GM12878 (cell line): ENCODE results near the gene KIFAP3. TPM values are rescaled to one million over a fixed set of nuclear protein-coding genes. Genes with fewer than 3 reads are reported as not detected.
"Not testable (repeated sequence)": the region's sequence is repeated elsewhere in the genome, so short reads cannot be mapped to it uniquely, and the experiment has no call there.

Source experiments
- ATAC-seq: fragments of 200-7000 bp; cut with Tn5 transposase; 3 replicates; pipeline ENCODE4 v1.9.1; 2020; ENCODE audit warnings: mild to moderate bottlenecking, moderate library complexity
- BruUV-seq: library from RNA; stranded (reverse); fragments of 400-500 nt; replicated peaks from 2 replicates; lab custom pipeline; 2021; lab: Mats Ljungman, UMichigan
- CTCF ChIA-PET: fragments of 300-600 bp; sonication (Branson Sonifier 250); formaldehyde crosslinking; extraction: SDS; loops from one replicate; lab custom pipeline; 2021; ENCODE audit warnings: inconsistent platforms; lab: Yijun Ruan, JAX
- POLR2A ChIA-PET: fragments of 350-600 bp; formaldehyde crosslinking; extraction: SDS; loops from one replicate; lab custom pipeline; 2021; ENCODE audit warnings: inconsistent platforms; lab: Charles Lee
- RAD21 ChIA-PET: fragments of 300-600 bp; sonication (Branson Sonifier 250); formaldehyde crosslinking; loops from one replicate; lab custom pipeline; 2023; ENCODE audit warnings: antibody characterized with exemption; ENCODE audit not compliant: unreplicated experiment; lab: Charles Lee
- SMC1A ChIA-PET: fragments of 300-600 bp; sonication (Branson Sonifier 250); formaldehyde crosslinking; loops from one replicate; lab custom pipeline; 2023; ENCODE audit not compliant: unreplicated experiment, uncharacterized antibody; lab: Charles Lee
- DNase-seq: peaks from one replicate; pipeline ENCODE4 v3.0.0-alpha.2; 2011; ENCODE audit warnings: low read depth, low spot score
- FAIRE-seq: peaks from 3 replicates; lab custom pipeline; 2011; peaks lifted over from hg19 to GRCh38; lab: Jason Lieb, UNC
- H2AFZ ChIP-seq: 2 replicates; pipeline ENCODE4 v1.6.0; 2011; ENCODE audit warnings: low read depth, low read length, control low read depth; ENCODE audit not compliant: control insufficient read depth
- H3K27ac ChIP-seq: 2 replicates; pipeline ENCODE4 v1.5.1; 2011; ENCODE audit warnings: control low read depth; ENCODE audit not compliant: control insufficient read depth, insufficient read depth
- H3K27me3 ChIP-seq, 2 experiments: replicated peaks in 1 of 2; 2 replicates each; pipeline versions ENCODE4 v1.6.0 to v1.6.1; 2011; ENCODE audit warnings: low read length in 1 of 2; ENCODE audit not compliant: control insufficient read depth in 2 of 2, insufficient read depth in 2 of 2
- H3K36me3 ChIP-seq, 2 experiments: 2 replicates each; pipeline ENCODE4 v1.5.1; 2011; ENCODE audit warnings: low read length in 1 of 2; ENCODE audit not compliant: control insufficient read depth in 2 of 2, insufficient read depth in 2 of 2
- H3K4me1 ChIP-seq: 2 replicates; pipeline ENCODE4 v1.6.1; 2011; ENCODE audit warnings: mild to moderate bottlenecking, low read length, moderate library complexity, mixed read lengths; ENCODE audit not compliant: control insufficient read depth, insufficient read depth
- H3K4me2 ChIP-seq: 2 replicates; pipeline ENCODE4 v1.6.0; 2011; ENCODE audit warnings: control low read depth; ENCODE audit not compliant: control insufficient read depth, insufficient read depth
- H3K4me3 ChIP-seq: fragments of 200-600 bp; sonication (generic); 2 replicates; pipeline ENCODE4 v1.5.1; 2016
- H3K79me2 ChIP-seq: 2 replicates; pipeline ENCODE4 v1.6.0; 2011; ENCODE audit warnings: low read length; ENCODE audit not compliant: control insufficient read depth, insufficient read depth
- H3K9ac ChIP-seq: 2 replicates; pipeline ENCODE4 v1.8.0; 2011; ENCODE audit warnings: low read length, control low read depth, mixed read lengths; ENCODE audit not compliant: control insufficient read depth, insufficient read depth
- H3K9me3 ChIP-seq: replicated peaks from 3 replicates; pipeline ENCODE4 v1.5.1; 2011; ENCODE audit warnings: mild to moderate bottlenecking, low read length; ENCODE audit not compliant: control insufficient read depth, insufficient read depth
- H4K20me1 ChIP-seq: 2 replicates; pipeline ENCODE4 v1.6.0; 2011; ENCODE audit not compliant: control insufficient read depth, insufficient read depth
- NKRF ChIP-seq: fragments of 450-650 bp; conservative IDR thresholded peaks from 2 replicates; pipeline ENCODE4 v1.6.1; 2017; ENCODE audit warnings: mild to moderate bottlenecking, moderate library complexity
- SPI1 ChIP-seq: IDR thresholded peaks from 2 replicates; pipeline ENCODE4 v1.6.1; 2011; ENCODE audit warnings: low read depth, mild to moderate bottlenecking, low read length, moderate library complexity, borderline replicate concordance; ENCODE audit not compliant: insufficient read depth
- SREBF1 ChIP-seq: IDR thresholded peaks from 2 replicates; pipeline ENCODE4 v1.6.1; 2012; ENCODE audit warnings: mild to moderate bottlenecking, low read length
- ZNF592 ChIP-seq: fragments of 450-650 bp; IDR thresholded peaks from 2 replicates; pipeline ENCODE4 v1.6.1; 2017; ENCODE audit warnings: mild to moderate bottlenecking, moderate library complexity
- WGBS: methylation state at CpG from one replicate; pipeline ENCODE4 v1.1.6; 2016; ENCODE audit warnings: low lambda C conversion rate; ENCODE audit not compliant: insufficient replicate concordance, insufficient coverage; ENCODE audit errors: missing lambda C conversion rate; 5-methylcytosine and 5-hydroxymethylcytosine counted together
- in situ Hi-C: fragments of 300-500 bp; cut with MboI; formaldehyde crosslinking; loops from 9 replicates; pipeline ENCODE4 v1.14.3; 2018; ENCODE audit warnings: mixed read lengths
- intact Hi-C: fragments of 100-400 bp; cut with micrococcal nuclease; formaldehyde crosslinking; loops from one replicate; pipeline ENCODE4 v1.14.2; 2022; ENCODE audit not compliant: unreplicated experiment
- polyA plus RNA-seq, 11 experiments: library from polyadenylated mRNA; depleted of rRNA in 4 of 11; unstranded in 6 of 11; stranded (reverse) in 5 of 11; fragments of >200 nt; fragmentation: Nextera tagmentation in 4 of 11; fragmentation: Illumina TruSeq in 1 of 11; extraction: Ambion mirVana in 4 of 11; extraction: Trizol in 1 of 11; gene quantifications; 1 replicate in 1 of 11; 2 replicates in 10 of 11; pipeline versions ENCODE4 v1.2.1 to v1.2.3, GENCODE V29; 2011 to 2016; ENCODE audit warnings: inconsistent platforms in 2 of 11, missing spikeins in 2 of 11, low read depth in 1 of 11
- total RNA-seq, 4 experiments: library from RNA; depleted of rRNA in 3 of 4; stranded (reverse); fragments of >200 nt in 3 of 4; fragmentation: Illumina TruSeq in 1 of 4; extraction: Trizol in 1 of 4; gene quantifications; 2 replicates each; pipeline versions ENCODE4 v1.2.1 to v1.2.3, GENCODE V29; 2013 to 2021

KIFAP3 gene
- total and polyA plus RNA-seq, 10 of the 15 experiments (the other 5 are each of a cell fraction or from before 2014, with no cell fraction given): 13.7 to 100 (median 18.9) TPM

DNA sequence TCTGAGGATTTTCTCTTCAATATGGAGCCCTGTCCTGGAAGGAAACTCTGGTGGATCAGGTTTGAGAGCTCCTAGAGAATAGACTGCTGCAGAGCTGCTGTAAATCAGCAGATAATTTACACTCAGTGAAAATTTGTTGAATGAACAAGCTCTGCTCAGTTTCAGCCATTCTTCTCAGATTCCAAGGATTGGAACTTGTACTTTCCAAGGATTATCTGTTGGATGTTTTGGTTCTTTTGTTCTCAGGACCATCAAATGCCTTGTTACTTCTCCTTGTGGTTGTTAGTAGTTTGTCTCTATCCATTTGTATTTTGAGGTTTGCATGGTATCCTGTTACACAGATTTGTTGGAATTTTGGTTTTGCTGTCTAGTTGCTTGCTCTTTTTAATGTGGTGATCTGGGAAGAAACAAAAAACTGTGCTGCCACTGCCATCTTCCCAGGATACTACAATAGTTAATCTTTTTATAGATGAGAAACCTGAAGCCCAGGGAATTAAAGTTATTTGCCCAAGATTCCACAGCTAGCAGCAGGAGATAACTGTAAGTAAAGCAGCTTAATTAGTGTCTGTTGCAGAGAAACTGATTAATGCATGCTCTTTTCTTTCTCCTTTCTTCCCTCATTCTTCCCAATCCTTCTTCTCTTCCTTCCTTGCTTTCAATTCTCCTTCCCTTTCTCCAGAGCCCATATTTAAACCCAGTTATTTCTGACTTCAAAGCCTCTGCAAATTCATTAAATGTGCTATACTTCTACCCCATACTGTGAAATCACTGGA lies 21.7 kb upstream of the KIFAP3 start (continued):
- TF ChIP-seq ZNF592: no peak
- TF ChIP-seq NKRF: no peak
- no peak for TF ChIP-seq SREBF1
- no peak for TF ChIP-seq SPI1
- TF ChIP-seq, all 136 proteins: peak for 0

- H3K36me3 ChIP-seq, H3K27ac ChIP-seq, H3K79me2 ChIP-seq, in situ Hi-C loops, H4K20me1 ChIP-seq, H3K27me3 ChIP-seq, H3K9me3 ChIP-seq, RAD21 ChIA-PET, FAIRE-seq, H3K4me2 ChIP-seq, H3K9ac ChIP-seq, BruUV-seq, intact Hi-C loops, H2AFZ ChIP-seq, DNase-seq, ATAC-seq, H3K4me1 ChIP-seq, H3K4me3 ChIP-seq: not testable (repeated sequence)
- 80% methylated on average over 26 of the region's 31 CpGs for WGBS
- ChIA-PET SMC1A (interaction anchor here (0.9 to 1.0 kb wide), 2 partner anchors 9 to 105 kb away, joined by 4 to 5 read pairs; no protein-coding TSS in a partner anchor), CTCF (interaction anchor here (1.5 kb wide), 1 partner anchor 9 kb away, joined by 3 read pairs; no protein-coding TSS in a partner anchor), POLR2A (interaction anchor here (0.6 kb wide), 1 partner anchor 746 kb away, joined by 3 read pairs; no protein-coding TSS in a partner anchor)
Observed at GRCh38 chr1:170094697-170095616, 20.5 kb upstream of the KIFAP3 start.
